ENCODE results near the gene CEACAM16. TPM values are rescaled to one million over a fixed set of nuclear protein-coding genes. Genes with fewer than 3 reads are reported as not detected.

The CEACAM16 gene
- total RNA-seq, 1 donor from 2014 or later: not detected

DNA sequence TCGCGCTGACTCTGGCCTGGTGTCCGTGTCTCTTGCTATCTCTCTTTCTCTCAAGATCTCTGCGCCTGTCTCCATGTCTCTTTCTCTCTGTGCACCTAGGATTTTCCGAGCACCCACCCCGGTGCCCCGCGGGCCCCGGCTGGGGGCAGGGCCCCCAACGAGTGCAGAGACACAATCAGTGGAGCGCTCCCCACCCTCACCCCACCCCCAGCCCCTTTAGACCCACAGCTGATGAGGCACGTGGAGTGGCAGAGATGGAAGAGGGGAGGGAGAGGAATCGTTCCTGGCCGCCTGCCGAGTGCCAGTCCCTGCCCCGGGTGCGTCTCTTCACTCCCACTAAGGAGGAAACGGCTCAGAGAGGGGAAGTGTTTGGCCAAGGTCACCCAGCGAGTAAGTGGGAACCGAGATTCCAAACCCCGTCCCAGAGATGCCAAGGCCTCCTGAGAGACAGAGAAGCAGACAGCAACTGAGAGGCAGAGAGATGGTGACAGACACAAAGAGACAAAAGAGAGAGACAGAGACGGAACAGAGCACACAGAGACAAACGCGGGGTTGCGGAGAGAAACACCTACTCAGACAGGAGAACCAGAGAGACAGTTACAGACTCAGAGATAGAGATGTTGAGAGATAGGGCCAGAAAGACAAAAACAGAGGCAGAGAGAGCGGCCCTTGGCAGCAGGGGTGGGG lies 48.9 kb downstream of the CEACAM16 start:
- H3K4me3 ChIP-seq (ENCODE audit: low read depth, low read length): peak overlapping the region; percentile 74
- peaks cover 1% of the 10 kb centered on the region for H3K36me3 ChIP-seq (ENCODE audit: control insufficient read depth, insufficient read depth, low read length)
- no peaks in the 10 kb centered on the region for H3K27me3 ChIP-seq (ENCODE audit: control insufficient read depth, insufficient read depth, low read length)
- no peak for DNase-seq (ENCODE audit: low read depth)
- TF ChIP-seq, protein P1, sequence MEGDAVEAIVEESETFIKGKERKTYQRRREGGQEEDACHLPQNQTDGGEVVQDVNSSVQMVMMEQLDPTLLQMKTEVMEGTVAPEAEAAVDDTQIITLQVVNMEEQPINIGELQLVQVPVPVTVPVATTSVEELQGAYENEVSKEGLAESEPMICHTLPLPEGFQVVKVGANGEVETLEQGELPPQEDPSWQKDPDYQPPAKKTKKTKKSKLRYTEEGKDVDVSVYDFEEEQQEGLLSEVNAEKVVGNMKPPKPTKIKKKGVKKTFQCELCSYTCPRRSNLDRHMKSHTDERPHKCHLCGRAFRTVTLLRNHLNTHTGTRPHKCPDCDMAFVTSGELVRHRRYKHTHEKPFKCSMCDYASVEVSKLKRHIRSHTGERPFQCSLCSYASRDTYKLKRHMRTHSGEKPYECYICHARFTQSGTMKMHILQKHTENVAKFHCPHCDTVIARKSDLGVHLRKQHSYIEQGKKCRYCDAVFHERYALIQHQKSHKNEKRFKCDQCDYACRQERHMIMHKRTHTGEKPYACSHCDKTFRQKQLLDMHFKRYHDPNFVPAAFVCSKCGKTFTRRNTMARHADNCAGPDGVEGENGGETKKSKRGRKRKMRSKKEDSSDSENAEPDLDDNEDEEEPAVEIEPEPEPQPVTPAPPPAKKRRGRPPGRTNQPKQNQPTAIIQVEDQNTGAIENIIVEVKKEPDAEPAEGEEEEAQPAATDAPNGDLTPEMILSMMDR (IDR thresholded peaks at IDR 0.05; ENCODE audit: insufficient read depth, low read length, poor library complexity, severe bottlenecking): no peak

DNA sequence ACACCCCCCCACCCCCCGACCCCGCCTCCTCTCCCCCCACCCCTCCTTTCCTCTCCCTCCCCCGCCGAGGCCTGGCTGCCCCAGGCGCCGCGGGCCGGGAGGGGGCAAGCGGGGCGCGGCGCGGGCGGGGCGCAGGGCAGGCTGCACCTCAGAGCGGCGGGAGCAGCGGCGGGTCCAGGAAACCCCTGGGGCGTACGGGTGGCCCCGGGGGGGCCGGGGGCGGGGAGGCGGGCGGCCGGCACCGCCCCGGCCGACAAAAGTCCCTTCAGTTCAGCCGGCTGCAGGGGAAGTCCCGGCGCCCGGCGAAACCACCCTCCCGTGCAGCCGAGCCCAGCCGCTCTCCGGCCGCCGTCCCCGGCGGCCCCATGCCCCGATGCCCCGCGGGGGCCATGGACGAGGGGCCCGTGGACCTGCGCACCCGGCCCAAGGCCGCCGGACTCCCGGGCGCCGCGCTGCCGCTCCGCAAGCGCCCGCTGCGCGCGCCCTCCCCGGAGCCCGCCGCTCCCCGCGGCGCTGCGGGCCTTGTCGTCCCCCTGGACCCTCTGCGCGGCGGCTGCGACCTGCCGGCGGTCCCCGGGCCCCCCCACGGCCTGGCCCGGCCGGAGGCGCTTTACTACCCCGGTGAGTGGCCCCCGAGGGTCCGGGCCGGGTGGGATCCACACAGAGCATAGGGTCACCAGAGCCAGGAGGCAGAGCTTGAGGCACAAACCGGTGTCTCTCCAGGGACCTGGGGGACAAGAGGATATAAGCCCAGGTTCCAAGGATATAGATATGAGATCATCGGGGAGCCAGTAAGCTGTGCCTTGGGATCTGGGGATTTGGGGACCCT lies 49.7 kb downstream of the CEACAM16 start, which contains the start of gene BCL3:
TSS of gene BCL3 (plus strand) at position 283 of the 829 bp plus-strand sequence. CDS start at position 366, 83 bp downstream.
- TF ChIP-seq, protein P1 (IDR thresholded peaks at IDR 0.05; ENCODE audit: insufficient read depth, low read length, poor library complexity, severe bottlenecking): no peak
- no peaks in the 10 kb centered on the region for H3K27me3 ChIP-seq (ENCODE audit: control insufficient read depth, insufficient read depth, low read length)
- no peak for DNase-seq (ENCODE audit: low read depth)
- peak within 1 kb of the TSS; percentile 74 for H3K4me3 ChIP-seq (ENCODE audit: low read depth, low read length)
- peaks cover 1% of the 10 kb centered on the region for H3K36me3 ChIP-seq (ENCODE audit: control insufficient read depth, insufficient read depth, low read length)

DNA sequence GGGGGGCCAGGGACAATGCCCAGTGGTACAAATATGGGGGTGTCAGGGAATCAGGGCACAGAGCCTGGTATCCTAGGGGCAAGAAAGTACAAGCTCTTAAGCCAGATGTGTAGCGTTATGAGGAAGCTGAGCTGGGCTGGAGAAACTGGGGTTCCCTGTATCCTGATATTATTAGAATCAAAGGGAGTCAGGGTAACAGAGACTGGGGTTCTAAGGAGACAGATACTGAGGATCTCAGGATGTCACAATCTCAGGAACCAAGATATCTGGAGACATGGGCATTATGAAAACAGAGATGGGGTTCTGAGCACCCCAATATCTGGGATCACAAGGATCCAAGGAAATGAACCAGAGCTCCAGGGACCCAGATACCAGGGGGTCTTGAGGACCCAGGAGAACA lies 50.3 kb downstream of the CEACAM16 start:
- TF ChIP-seq, protein P1 (IDR thresholded peaks at IDR 0.05; ENCODE audit: insufficient read depth, low read length, poor library complexity, severe bottlenecking): no peak
- Histone ChIP-seq H3K27me3 (ENCODE audit: control insufficient read depth, insufficient read depth, low read length) (no peaks in the 10 kb centered on the region), H3K4me3 (ENCODE audit: low read depth, low read length) (peak overlapping the region; percentile 74), H3K36me3 (ENCODE audit: control insufficient read depth, insufficient read depth, low read length) (peaks cover 1% of the 10 kb centered on the region)
- no peak for DNase-seq (ENCODE audit: low read depth)

DNA sequence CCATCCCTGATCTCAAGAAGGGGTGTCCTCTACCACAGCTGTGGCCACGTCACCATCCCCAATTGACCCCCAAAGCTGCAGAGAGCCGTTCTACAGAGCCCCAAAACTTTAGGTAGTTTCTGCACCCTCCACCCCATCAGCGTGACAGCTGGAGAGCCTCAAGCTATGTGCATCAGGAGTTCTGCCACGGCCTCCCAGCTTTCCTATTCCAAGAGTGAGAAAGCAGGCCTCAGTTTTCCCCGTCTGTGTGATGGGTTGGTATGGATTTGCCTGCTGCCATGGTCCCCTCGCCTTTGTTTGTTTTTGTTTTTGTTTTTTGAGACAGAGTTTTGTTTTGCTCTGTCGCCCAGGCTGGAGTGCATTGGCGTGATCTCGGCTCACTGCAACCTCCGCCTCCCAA lies 51.0 kb downstream of the CEACAM16 start:
- no peaks in the 10 kb centered on the region for H3K27me3 ChIP-seq (ENCODE audit: control insufficient read depth, insufficient read depth, low read length)
- TF ChIP-seq, protein P1 (IDR thresholded peaks at IDR 0.05; ENCODE audit: insufficient read depth, low read length, poor library complexity, severe bottlenecking): no peak
- H3K4me3 ChIP-seq (ENCODE audit: low read depth, low read length): peak overlapping the region; percentile 74
- DNase-seq (ENCODE audit: low read depth): no peak
- peaks cover 2% of the 10 kb centered on the region for H3K36me3 ChIP-seq (ENCODE audit: control insufficient read depth, insufficient read depth, low read length)

DNA sequence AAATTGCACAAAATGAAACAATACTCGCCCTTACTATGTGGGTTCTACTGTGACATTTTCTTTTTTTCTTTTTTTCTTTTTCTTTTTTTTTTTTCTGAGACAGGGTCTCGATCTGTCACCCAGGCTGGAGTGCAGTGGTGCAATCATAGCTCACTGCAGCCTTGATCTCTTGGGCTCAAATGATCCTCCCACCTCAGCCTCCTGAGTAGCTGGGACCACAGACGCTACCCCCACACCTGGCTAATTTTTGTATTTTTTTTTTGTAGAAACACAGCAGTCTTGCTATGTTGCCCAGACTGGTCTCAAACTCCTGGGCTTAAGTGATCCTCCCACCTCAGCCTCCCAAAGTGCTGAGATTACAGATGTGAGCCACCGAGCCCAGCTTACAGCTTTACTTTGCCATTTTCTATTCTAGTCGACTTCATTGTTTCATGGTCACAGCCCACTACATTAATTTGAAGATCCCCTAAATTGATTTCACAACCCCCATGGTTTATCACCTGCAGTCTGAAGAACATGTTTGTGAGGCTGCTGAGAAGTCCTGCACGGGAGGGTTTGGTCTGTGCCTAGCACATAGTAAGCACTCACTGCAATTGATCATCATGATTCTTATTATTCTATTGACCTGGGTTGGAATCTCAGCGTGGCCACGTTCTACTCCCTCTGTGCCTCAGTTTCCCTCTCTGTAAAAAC lies 53.3 kb downstream of the CEACAM16 start:
- TF ChIP-seq, protein P1 (IDR thresholded peaks at IDR 0.05; ENCODE audit: insufficient read depth, low read length, poor library complexity, severe bottlenecking): no peak
- H3K4me3 ChIP-seq (ENCODE audit: low read depth, low read length): no peak overlapping the region
- H3K36me3 ChIP-seq (ENCODE audit: control insufficient read depth, insufficient read depth, low read length): peaks cover 3% of the 10 kb centered on the region

More for the DNA sequence above, 53.3 kb downstream of the CEACAM16 start:
- no peak for DNase-seq (ENCODE audit: low read depth)
- no peaks in the 10 kb centered on the region for H3K27me3 ChIP-seq (ENCODE audit: control insufficient read depth, insufficient read depth, low read length)
